HG03064 (cell line): ENCODE results near the gene C2orf74.
"Not testable (repeated sequence)": the region's sequence is repeated elsewhere in the genome, so short reads cannot be mapped to it uniquely, and the experiment has no call there.

Source experiments
- ATAC-seq: cut with Tn5 transposase; IDR thresholded peaks from one replicate; pipeline ENCODE4 v1.9.1; 2021; ENCODE audit warnings: low read depth; ENCODE audit not compliant: unreplicated experiment

The C2orf74 gene

GRCh38 chr2:61161888-61162287, at the start of gene C2orf74:
Gene C2orf74, plus strand, starts transcription at chr2:61162188. Its CDS starts 327 bp downstream, at chr2:61162515.
- no peak for ATAC-seq

- ATAC-seq = no peak
Measured at GRCh38 chr2:61114147-61114546, 47.8 kb upstream of the C2orf74 start.

DNA sequence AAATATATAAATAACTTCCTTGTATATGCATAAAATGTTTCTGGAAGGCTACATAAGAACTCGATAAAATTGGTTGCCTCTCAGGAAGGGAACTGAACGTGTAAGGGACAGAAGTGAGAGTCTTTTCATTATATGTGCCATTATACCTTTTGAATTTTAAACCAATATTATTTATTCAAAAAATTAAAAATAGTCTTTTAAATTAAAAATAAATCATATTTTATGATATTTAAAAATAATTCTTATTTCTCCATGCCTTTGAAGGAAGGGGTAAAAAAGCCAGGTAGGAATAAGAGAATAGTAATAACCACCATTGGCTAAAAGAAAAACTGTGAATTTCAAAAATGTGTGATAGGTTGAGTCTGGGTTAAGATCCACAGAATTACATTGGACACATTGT, 45.7 kb upstream of the C2orf74 start:
- no peak for ATAC-seq

DNA sequence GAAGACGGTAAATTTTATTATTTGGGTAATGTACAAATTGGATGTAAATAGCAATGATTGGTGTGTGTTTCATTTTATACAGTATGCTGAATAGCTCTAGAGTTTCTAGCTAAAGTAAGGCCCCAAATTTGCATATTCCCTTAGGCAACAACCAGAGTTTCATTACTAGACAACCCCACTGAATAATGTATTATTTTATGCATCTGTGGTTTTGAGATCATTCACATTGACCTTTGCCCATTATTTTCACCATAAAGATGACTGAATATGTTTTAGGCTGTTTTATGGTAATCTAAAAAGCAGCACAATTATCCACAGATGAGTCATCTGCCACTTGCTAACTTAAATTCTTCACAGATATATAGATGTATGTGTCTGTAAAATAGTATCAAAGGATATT, 44.5 kb upstream of the C2orf74 start:
- no peak for ATAC-seq

DNA sequence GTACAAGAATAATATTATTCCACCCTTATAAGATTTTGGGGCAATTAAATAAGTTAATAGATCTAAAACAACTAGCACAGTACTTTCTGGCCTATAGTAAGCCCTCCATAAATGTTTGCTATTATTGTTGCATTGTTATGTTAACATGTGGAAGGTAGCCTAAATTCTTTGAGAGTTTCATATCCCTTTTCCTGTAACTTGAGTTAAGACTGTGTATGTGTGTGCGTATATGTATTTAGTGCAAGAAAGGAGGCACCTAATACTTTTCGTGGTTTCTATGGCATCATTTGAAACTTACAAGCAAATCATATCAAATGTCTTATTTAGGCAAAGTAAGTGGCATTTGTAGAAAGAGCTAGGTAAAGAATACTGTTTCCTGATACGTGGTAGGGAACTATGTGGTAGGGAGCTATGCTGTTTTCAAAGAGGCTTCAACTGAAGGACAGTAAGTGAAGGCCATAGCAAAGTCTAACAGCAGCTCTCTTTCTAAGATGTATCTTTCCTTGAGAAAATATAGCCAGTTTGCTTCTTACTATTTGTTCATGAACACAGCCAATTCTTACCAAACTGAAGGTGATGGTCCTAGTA, 36.8 kb upstream of the C2orf74 start:
- ATAC-seq = no peak

DNA sequence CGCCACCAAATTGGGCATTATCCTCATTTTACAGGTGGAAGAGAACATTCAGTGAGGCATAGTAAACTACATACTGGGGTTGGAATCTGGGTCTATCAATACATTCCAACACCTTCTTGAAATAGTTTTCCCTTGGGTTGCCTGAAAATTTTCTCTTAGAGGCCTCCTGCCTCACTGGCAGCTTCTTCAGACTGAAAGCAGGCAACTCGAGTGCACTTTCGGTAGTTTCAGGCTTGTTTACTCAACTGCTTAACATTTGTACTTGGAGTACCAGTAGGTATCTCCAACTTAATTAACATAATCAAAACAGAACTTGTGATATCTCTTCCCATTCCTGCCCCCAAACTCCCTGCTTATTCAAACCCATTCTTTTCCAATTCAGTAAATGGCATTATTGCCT, 36.2 kb upstream of the C2orf74 start:
- ATAC-seq = no peak

DNA sequence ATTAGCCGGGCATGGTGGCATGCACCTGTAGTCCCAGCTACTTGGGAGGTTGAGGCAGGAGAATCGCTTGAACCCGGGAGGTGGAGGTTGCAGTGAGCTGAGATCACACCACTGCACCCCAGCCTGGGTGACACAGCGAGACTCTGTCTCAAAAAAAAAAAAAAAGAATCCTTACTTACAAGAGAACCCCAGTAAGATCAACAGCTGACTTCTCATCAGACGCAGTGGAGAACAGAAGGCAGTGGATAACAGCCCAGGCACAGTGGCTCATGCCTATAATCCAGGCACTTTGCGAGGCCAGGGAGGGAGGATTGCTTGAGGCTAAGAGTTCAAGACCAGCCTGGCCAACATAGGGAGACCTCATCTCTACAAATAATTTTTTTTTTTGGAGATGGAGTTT, 33.9 kb upstream of the C2orf74 start:
- ATAC-seq = not testable (repeated sequence)

- no peak for ATAC-seq
Measured at GRCh38 chr2:61134141-61134540, 27.8 kb upstream of the C2orf74 start.

DNA sequence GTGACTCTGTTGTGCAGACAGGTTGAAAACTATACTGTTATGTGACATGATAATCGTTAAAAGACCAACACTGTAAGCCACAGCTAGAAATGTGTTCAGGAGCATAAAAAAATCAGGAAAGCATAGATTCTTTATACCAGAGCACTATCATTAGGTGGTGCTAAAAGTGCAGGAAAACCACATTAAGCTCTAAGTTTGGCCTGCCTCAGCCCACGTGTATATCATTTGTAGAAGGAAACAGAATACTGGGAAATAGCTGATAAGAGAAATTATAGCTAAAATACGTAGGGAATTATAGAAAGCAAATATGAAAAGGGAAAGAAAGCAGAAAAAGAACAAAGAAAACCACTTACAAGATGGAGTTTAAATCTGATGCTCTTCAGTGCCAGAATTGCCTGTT, 26.5 kb upstream of the C2orf74 start:
- ATAC-seq = no peak

DNA sequence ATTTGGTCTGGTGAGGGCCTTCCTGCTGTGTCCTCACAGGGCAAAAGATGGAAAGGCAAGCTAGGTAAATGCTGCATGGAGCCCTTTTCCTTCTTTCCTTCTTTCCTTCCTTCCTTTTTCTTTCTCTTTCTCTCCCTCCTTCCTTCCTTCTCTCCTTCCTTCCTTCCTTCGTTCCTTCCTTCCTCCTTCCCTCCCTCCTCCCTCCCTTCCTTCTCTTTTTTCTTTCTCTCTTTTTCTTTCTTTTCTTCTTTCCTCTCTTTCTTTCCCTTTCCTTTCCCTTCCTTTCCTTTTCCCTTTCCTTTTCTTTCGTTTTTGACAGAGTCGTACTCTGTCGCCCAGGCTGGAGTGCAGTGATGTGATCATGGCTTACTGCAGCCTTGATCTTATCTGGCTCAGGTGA, 23.1 kb upstream of the C2orf74 start:
- no peak for ATAC-seq

GRCh38 chr2:61141151-61141550, 20.8 kb upstream of the C2orf74 start:
- no peak for ATAC-seq

- ATAC-seq = peak; percentile 83
Measured at GRCh38 chr2:61144697-61145268, 17.2 kb upstream of the C2orf74 start.

DNA sequence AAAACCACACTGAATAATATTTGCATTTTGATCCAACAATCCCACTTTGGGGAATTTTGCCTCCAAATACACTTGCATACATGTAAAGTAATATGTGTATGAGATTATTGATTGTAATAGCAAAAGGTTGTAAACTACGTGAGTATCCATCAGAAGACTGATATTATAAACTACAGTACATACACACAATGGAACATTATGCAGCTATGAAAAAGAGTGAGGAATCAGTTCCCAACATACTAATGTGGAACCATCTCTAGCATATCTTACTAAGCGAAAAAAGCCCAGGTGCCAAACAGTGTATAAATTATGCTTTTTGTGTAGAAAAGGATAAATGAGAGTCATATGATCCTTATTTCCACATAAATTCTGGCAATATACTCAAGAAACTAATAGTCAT, 16.0 kb upstream of the C2orf74 start:
- no peak for ATAC-seq

GRCh38 chr2:61148091-61148490, 13.9 kb upstream of the C2orf74 start:
- ATAC-seq = not testable (repeated sequence)

DNA sequence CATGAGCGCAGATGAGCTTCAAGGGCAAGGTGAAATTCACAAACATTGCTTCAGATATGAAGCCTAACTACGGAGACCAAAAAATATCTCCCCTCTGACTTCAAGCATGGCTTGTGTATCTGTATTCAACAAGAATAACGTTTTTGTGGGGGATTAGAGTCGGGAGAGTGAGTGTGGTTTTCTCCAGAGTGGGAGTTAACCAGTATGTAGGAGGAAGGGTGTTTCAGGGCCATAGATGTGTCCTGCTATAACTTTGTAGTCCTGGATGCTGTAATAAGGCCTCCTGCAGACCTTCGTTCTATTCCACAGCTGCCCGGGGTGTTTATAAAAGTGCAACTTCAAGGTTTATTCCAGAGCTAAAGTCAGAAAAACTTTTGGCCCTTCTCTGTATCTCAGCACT, 12.9 kb upstream of the C2orf74 start:
- no peak for ATAC-seq

- ATAC-seq = no peak
Measured at GRCh38 chr2:61151436-61151835, 10.6 kb upstream of the C2orf74 start.

- no peak for ATAC-seq
Measured at GRCh38 chr2:61157371-61158003, 4.5 kb upstream of the C2orf74 start.

- no peak for ATAC-seq
Measured at GRCh38 chr2:61158356-61158955, 3.5 kb upstream of the C2orf74 start.

- ATAC-seq = no peak
Measured at GRCh38 chr2:61162721-61163120, 733 bp downstream of the C2orf74 start.

DNA sequence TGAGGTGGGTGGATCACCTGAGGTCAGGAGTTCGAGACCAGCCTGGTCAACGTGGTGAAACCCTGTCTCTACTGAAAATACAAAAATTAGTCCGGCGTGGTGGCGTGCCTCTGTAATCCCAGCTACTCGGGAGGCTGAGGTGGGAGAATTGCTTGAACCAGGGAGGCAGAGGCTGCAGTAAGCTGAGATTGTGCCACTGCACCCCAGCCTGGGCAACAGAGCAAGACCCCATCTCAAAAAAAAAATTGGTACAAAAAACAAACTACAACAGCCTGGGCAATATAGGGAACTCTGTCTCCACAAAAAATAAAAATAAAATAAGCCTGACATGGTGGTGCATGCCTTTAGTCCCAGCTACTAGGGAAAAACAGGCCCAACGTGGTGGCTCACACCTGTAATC, 3.1 kb downstream of the C2orf74 start:
- ATAC-seq = not testable (repeated sequence)

GRCh38 chr2:61165946-61166345, 4.0 kb downstream of the C2orf74 start:
- ATAC-seq = no peak

DNA sequence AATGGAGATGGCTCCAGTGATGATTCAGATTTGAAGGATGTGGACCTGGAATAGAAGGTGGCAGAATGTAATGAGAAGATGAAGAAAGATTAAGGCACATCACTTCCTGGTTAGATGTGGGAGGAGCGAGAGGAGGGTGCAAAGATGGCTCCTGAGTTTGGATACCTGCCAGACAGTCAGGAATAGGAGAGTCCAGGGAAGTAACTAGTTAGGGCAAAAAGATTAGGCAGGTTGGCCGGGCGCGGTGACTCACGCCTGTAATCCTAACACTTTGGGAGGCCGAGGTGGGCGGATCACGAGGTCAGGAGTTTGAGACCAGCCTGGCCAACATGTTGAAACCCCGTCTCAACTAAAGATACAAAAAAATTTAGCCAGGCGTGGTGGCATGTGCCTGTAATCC, 5.6 kb downstream of the C2orf74 start:
- ATAC-seq = no peak
